ENCODE results near the gene DYNLT4.

Gene DYNLT4

DNA sequence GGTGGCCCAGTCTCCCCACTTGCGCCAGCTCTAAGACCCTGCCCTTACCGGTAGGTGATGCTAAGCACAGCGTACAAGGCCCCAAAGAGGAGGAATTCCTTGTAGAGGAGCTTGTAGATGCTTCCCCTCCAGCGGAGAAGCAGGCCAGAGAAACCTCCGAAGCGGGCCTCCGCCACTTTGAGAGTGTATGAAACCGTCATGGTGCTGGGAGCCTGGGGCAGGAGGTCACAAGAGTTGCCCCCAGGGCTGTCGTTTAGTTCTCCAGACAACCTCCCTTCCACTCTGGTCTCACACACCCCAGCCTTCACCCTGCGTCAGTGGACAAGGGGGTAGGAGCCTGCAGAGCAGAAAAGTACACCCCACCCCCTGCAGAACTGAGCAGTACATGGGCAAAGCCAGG is 19.6 kb downstream of the DYNLT4 start:
- H3K27ac ChIP-seq (ENCODE audit: low read depth in 2 of 2, low read length in 2 of 2), result no peak overlapping the region
- no peaks in the 10 kb centered on the region for H3K27me3 ChIP-seq (ENCODE audit: control insufficient read depth in 2 of 2, insufficient read depth in 2 of 2, low read length in 2 of 2)
- no peak overlapping the region for H3K4me3 ChIP-seq (ENCODE audit: low read length in 2 of 2)
- H3K9ac ChIP-seq (ENCODE audit: low read depth in 1 of 2, low read length in 2 of 2), result no peak overlapping the region
- H3K4me1 ChIP-seq (ENCODE audit: control insufficient read depth in 2 of 2, insufficient read depth in 2 of 2, low read length in 2 of 2), result peaks cover 21 to 25% of the 10 kb centered on the region in 2 donors
- no peaks in the 10 kb centered on the region for H3K9me3 ChIP-seq (ENCODE audit: control insufficient read depth in 2 of 2, low read length in 2 of 2)
- H3K36me3 ChIP-seq (ENCODE audit: control insufficient read depth in 2 of 2, insufficient read depth in 2 of 2, low read length in 2 of 2), result no peaks in the 10 kb centered on the region

DNA sequence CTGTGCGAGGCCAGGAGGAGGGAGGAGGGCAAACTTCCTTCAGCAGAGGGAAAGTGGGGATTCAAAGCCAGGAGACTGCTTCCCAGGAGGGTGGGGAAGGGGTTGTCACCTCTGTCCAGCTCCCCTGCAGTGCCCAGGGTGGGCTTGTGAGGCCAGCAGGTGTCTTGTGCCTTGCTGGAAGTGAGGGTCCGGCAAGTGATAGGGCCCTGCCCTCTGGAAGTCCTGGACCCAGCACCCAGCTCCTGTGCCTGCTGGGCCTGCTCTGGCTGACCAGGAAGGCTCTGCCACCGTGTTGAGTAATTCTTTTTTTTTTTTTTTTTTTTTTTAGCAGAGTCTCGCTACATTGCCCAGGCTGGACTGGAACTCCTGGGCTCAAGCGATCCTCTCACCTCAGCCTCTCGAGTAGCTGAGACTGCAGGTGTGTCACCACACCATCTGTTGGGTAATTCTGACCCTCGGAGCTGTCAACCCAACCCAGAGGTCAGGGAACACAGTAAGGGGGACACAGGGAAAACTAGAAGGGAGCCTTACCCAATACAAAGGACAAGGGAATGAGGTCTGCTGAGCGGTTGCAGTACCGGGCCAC is 20.2 kb downstream of the DYNLT4 start:
- Histone ChIP-seq H3K27ac (ENCODE audit: low read depth in 2 of 2, low read length in 2 of 2) (no peak overlapping the region), H3K36me3 (ENCODE audit: control insufficient read depth in 2 of 2, insufficient read depth in 2 of 2, low read length in 2 of 2) (no peaks in the 10 kb centered on the region), H3K4me1 (ENCODE audit: control insufficient read depth in 2 of 2, insufficient read depth in 2 of 2, low read length in 2 of 2) (peaks cover 21 to 25% of the 10 kb centered on the region in 2 donors), H3K4me3 (ENCODE audit: low read length in 2 of 2) (peak overlapping the region in 1 of 2 donors; percentile 70), H3K27me3 (ENCODE audit: control insufficient read depth in 2 of 2, insufficient read depth in 2 of 2, low read length in 2 of 2) (no peaks in the 10 kb centered on the region), H3K9ac (ENCODE audit: low read depth in 1 of 2, low read length in 2 of 2) (peak overlapping the region; percentile 35 to 65), H3K9me3 (ENCODE audit: control insufficient read depth in 2 of 2, low read length in 2 of 2) (no peaks in the 10 kb centered on the region)

GRCh38 chr1:44786138-44786840 is 20.9 kb downstream of the DYNLT4 start:
- H3K4me3 ChIP-seq (ENCODE audit: low read length in 2 of 2), result peak overlapping the region; percentile 56 to 70
- H3K36me3 ChIP-seq (ENCODE audit: control insufficient read depth in 2 of 2, insufficient read depth in 2 of 2, low read length in 2 of 2), result peaks cover under 1 to 2% of the 10 kb centered on the region in 2 donors
- peaks cover 21% of the 10 kb centered on the region in 2 donors for H3K4me1 ChIP-seq (ENCODE audit: control insufficient read depth in 2 of 2, insufficient read depth in 2 of 2, low read length in 2 of 2)
- no peaks in the 10 kb centered on the region for H3K27me3 ChIP-seq (ENCODE audit: control insufficient read depth in 2 of 2, insufficient read depth in 2 of 2, low read length in 2 of 2)
- H3K9me3 ChIP-seq (ENCODE audit: control insufficient read depth in 2 of 2, low read length in 2 of 2), result no peaks in the 10 kb centered on the region
- H3K9ac ChIP-seq (ENCODE audit: low read depth in 1 of 2, low read length in 2 of 2), result peak overlapping the region; percentile 35 to 65
- peak overlapping the region in 1 of 2 donors; percentile 61 for H3K27ac ChIP-seq (ENCODE audit: low read depth in 2 of 2, low read length in 2 of 2)

- peak overlapping the region; percentile 35 to 65 for H3K9ac ChIP-seq (ENCODE audit: low read depth in 1 of 2, low read length in 2 of 2)
- no peak overlapping the region for H3K27ac ChIP-seq (ENCODE audit: low read depth in 2 of 2, low read length in 2 of 2)
- H3K9me3 ChIP-seq (ENCODE audit: control insufficient read depth in 2 of 2, low read length in 2 of 2), result no peaks in the 10 kb centered on the region
- no peaks in the 10 kb centered on the region for H3K27me3 ChIP-seq (ENCODE audit: control insufficient read depth in 2 of 2, insufficient read depth in 2 of 2, low read length in 2 of 2)
- H3K4me1 ChIP-seq (ENCODE audit: control insufficient read depth in 2 of 2, insufficient read depth in 2 of 2, low read length in 2 of 2), result peaks cover 18 to 21% of the 10 kb centered on the region in 2 donors
- H3K4me3 ChIP-seq (ENCODE audit: low read length in 2 of 2), result peak overlapping the region; percentile 56 to 70
- H3K36me3 ChIP-seq (ENCODE audit: control insufficient read depth in 2 of 2, insufficient read depth in 2 of 2, low read length in 2 of 2), result peaks cover 7% of the 10 kb centered on the region in 2 donors
Measured at GRCh38 chr1:44785501-44786137, 21.5 kb downstream of the DYNLT4 start.

- Histone ChIP-seq H3K4me1 (ENCODE audit: control insufficient read depth in 2 of 2, insufficient read depth in 2 of 2, low read length in 2 of 2) (peaks cover 18 to 21% of the 10 kb centered on the region in 2 donors), H3K27me3 (ENCODE audit: control insufficient read depth in 2 of 2, insufficient read depth in 2 of 2, low read length in 2 of 2) (no peaks in the 10 kb centered on the region), H3K36me3 (ENCODE audit: control insufficient read depth in 2 of 2, insufficient read depth in 2 of 2, low read length in 2 of 2) (peaks cover 10 to 13% of the 10 kb centered on the region in 2 donors), H3K9me3 (ENCODE audit: control insufficient read depth in 2 of 2, low read length in 2 of 2) (no peaks in the 10 kb centered on the region), H3K9ac (ENCODE audit: low read depth in 1 of 2, low read length in 2 of 2) (no peak overlapping the region), H3K27ac (ENCODE audit: low read depth in 2 of 2, low read length in 2 of 2) (no peak overlapping the region), H3K4me3 (ENCODE audit: low read length in 2 of 2) (no peak overlapping the region)
Measured at GRCh38 chr1:44785029-44785380, 22.1 kb downstream of the DYNLT4 start.

GRCh38 chr1:44784094-44785028 is 22.8 kb downstream of the DYNLT4 start:
- Histone ChIP-seq H3K36me3 (ENCODE audit: control insufficient read depth in 2 of 2, insufficient read depth in 2 of 2, low read length in 2 of 2) (peaks cover 10 to 13% of the 10 kb centered on the region in 2 donors), H3K9ac (ENCODE audit: low read depth in 1 of 2, low read length in 2 of 2) (peak overlapping the region; percentile 57 to 72), H3K9me3 (ENCODE audit: control insufficient read depth in 2 of 2, low read length in 2 of 2) (no peaks in the 10 kb centered on the region), H3K27me3 (ENCODE audit: control insufficient read depth in 2 of 2, insufficient read depth in 2 of 2, low read length in 2 of 2) (no peaks in the 10 kb centered on the region), H3K4me1 (ENCODE audit: control insufficient read depth in 2 of 2, insufficient read depth in 2 of 2, low read length in 2 of 2) (peaks cover 18 to 21% of the 10 kb centered on the region in 2 donors), H3K4me3 (ENCODE audit: low read length in 2 of 2) (peak overlapping the region; percentile 44 to 59), H3K27ac (ENCODE audit: low read depth in 2 of 2, low read length in 2 of 2) (no peak overlapping the region)

GRCh38 chr1:44783697-44784093 is 23.5 kb downstream of the DYNLT4 start:
- peak overlapping the region; percentile 44 to 54 for H3K4me3 ChIP-seq (ENCODE audit: low read length in 2 of 2)
- H3K9me3 ChIP-seq (ENCODE audit: control insufficient read depth in 2 of 2, low read length in 2 of 2), result no peaks in the 10 kb centered on the region
- H3K4me1 ChIP-seq (ENCODE audit: control insufficient read depth in 2 of 2, insufficient read depth in 2 of 2, low read length in 2 of 2), result peaks cover 18 to 21% of the 10 kb centered on the region in 2 donors
- peak overlapping the region; percentile 57 to 72 for H3K9ac ChIP-seq (ENCODE audit: low read depth in 1 of 2, low read length in 2 of 2)
- peaks cover 12 to 19% of the 10 kb centered on the region in 2 donors for H3K36me3 ChIP-seq (ENCODE audit: control insufficient read depth in 2 of 2, insufficient read depth in 2 of 2, low read length in 2 of 2)
- no peaks in the 10 kb centered on the region for H3K27me3 ChIP-seq (ENCODE audit: control insufficient read depth in 2 of 2, insufficient read depth in 2 of 2, low read length in 2 of 2)
- H3K27ac ChIP-seq (ENCODE audit: low read depth in 2 of 2, low read length in 2 of 2), result no peak overlapping the region

DNA sequence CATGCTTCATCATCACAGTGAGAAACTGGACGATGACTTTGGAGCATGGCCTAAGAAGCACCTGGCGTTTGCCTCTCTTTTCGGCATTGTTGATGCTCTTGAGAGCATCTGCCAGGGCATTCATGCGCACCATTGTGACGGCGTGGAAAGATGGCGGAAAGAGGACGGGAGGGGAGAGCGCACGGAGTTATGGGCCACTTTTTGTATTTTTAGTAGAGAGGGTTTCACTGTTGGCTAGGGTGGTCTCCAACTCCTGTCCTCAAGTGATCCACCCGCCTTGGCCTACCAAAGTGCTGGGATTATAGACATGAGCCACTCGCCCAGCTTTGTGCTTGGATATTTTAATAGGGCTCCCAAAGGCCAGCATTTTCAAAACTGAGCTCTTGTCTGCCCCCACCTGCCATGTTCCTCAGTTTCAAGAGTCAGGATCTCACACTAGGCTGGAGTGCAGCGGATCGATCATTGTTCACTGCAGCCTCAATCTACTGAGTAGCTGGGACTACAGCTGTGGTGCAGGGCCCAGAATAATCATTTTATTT is 26.5 kb downstream of the DYNLT4 start:
- Histone ChIP-seq H3K27ac (ENCODE audit: low read depth in 2 of 2, low read length in 2 of 2) (no peak overlapping the region), H3K36me3 (ENCODE audit: control insufficient read depth in 2 of 2, insufficient read depth in 2 of 2, low read length in 2 of 2) (peaks cover 27 to 39% of the 10 kb centered on the region in 2 donors), H3K27me3 (ENCODE audit: control insufficient read depth in 2 of 2, insufficient read depth in 2 of 2, low read length in 2 of 2) (no peaks in the 10 kb centered on the region), H3K4me3 (ENCODE audit: low read length in 2 of 2) (no peak overlapping the region), H3K9ac (ENCODE audit: low read depth in 1 of 2, low read length in 2 of 2) (no peak overlapping the region), H3K9me3 (ENCODE audit: control insufficient read depth in 2 of 2, low read length in 2 of 2) (no peaks in the 10 kb centered on the region), H3K4me1 (ENCODE audit: control insufficient read depth in 2 of 2, insufficient read depth in 2 of 2, low read length in 2 of 2) (peaks cover 17 to 26% of the 10 kb centered on the region in 2 donors)

GRCh38 chr1:44778705-44779576 is 28.2 kb downstream of the DYNLT4 start:
- Histone ChIP-seq H3K4me1 (ENCODE audit: control insufficient read depth in 2 of 2, insufficient read depth in 2 of 2, low read length in 2 of 2) (peaks cover 16 to 17% of the 10 kb centered on the region in 2 donors), H3K36me3 (ENCODE audit: control insufficient read depth in 2 of 2, insufficient read depth in 2 of 2, low read length in 2 of 2) (peaks cover 27 to 39% of the 10 kb centered on the region in 2 donors), H3K9me3 (ENCODE audit: control insufficient read depth in 2 of 2, low read length in 2 of 2) (no peaks in the 10 kb centered on the region), H3K4me3 (ENCODE audit: low read length in 2 of 2) (no peak overlapping the region), H3K27me3 (ENCODE audit: control insufficient read depth in 2 of 2, insufficient read depth in 2 of 2, low read length in 2 of 2) (no peaks in the 10 kb centered on the region), H3K27ac (ENCODE audit: low read depth in 2 of 2, low read length in 2 of 2) (no peak overlapping the region), H3K9ac (ENCODE audit: low read depth in 1 of 2, low read length in 2 of 2) (no peak overlapping the region)

Data from mucosa of rectum (tissue), 2 donors.